Ishikawa (cell line): ENCODE measurements around the gene MAMDC4.

Source experiments
- EP300 ChIP-seq: IDR thresholded peaks from 2 replicates; pipeline ENCODE4 v1.6.1; 2012; ENCODE audit warnings: borderline replicate concordance
- FOXM1 ChIP-seq: IDR thresholded peaks from 2 replicates; pipeline ENCODE4 v1.6.1; 2012; ENCODE audit warnings: low read depth, borderline replicate concordance
- MAX ChIP-seq: IDR thresholded peaks from 2 replicates; pipeline ENCODE4 v1.6.1; 2012
- NFIC ChIP-seq: IDR thresholded peaks from 2 replicates; pipeline ENCODE4 v1.6.1; 2012
- RAD21 ChIP-seq: IDR thresholded peaks from 2 replicates; pipeline ENCODE4 v1.6.1; 2012; ENCODE audit warnings: low read depth
- REST ChIP-seq: IDR thresholded peaks from 2 replicates; pipeline ENCODE4 v1.6.1; 2012; ENCODE audit warnings: low read depth, mild to moderate bottlenecking

- TF ChIP-seq REST (no peak), EP300 (no peak), FOXM1 (no peak), RAD21 (no peak), NFIC (no peak), MAX (no peak)
These were observed 9.8 kb downstream of the MAMDC4 start for GRCh38 chr9:136861874-136862457.
